Type B pancreatic cell (in vitro differentiated cells): ENCODE results near the gene DUS3L. TPM values are rescaled to one million over a fixed set of nuclear protein-coding genes. Genes with fewer than 3 reads are reported as not detected.
"Not testable (repeated sequence)": the region's sequence is repeated elsewhere in the genome, so short reads cannot be mapped to it uniquely, and the experiment has no call there.

Source experiments
- DNase-seq: peaks from one replicate; pipeline ENCODE4 v3.0.0; 2021; ENCODE audit warnings: mixed read lengths; ENCODE audit not compliant: unreplicated experiment; ENCODE audit errors: extremely low spot score
- H3K27ac Mint-ChIP-seq: 2 replicates; pipeline ENCODE4 v1.8.0; 2021; ENCODE audit warnings: mild to moderate bottlenecking, mixed read lengths
- H3K27me3 Mint-ChIP-seq: 2 replicates; pipeline ENCODE4 v1.8.0; 2021; ENCODE audit warnings: mixed read lengths
- H3K36me3 Mint-ChIP-seq: 2 replicates; pipeline ENCODE4 v1.8.0; 2021; ENCODE audit warnings: mixed read lengths
- H3K4me1 Mint-ChIP-seq: one replicate; pipeline ENCODE4 v1.8.0; 2021; ENCODE audit warnings: mixed read lengths; ENCODE audit not compliant: unreplicated experiment
- H3K4me3 Mint-ChIP-seq: 2 replicates; pipeline ENCODE4 v1.8.0; 2021; ENCODE audit warnings: mild to moderate bottlenecking, mixed read lengths
- H3K9me3 Mint-ChIP-seq: 2 replicates; pipeline ENCODE4 v1.8.0; 2021; ENCODE audit warnings: mixed read lengths
- total RNA-seq: library from RNA; stranded (reverse); gene quantifications from 2 replicates; pipeline ENCODE4 v1.2.1, GENCODE V29; 2021; ENCODE audit warnings: low replicate concordance
- TF ChIP-seq, protein P1 (sequence below): fragments of 200-600 bp; sonication (generic); conservative IDR thresholded peaks from 2 replicates; pipeline ENCODE4 v1.5.0; 2021; ENCODE audit warnings: antibody characterized with exemption, mild to moderate bottlenecking

DUS3L gene
- total RNA-seq, 1 donor from 2014 or later, result 38.6 TPM

DNA sequence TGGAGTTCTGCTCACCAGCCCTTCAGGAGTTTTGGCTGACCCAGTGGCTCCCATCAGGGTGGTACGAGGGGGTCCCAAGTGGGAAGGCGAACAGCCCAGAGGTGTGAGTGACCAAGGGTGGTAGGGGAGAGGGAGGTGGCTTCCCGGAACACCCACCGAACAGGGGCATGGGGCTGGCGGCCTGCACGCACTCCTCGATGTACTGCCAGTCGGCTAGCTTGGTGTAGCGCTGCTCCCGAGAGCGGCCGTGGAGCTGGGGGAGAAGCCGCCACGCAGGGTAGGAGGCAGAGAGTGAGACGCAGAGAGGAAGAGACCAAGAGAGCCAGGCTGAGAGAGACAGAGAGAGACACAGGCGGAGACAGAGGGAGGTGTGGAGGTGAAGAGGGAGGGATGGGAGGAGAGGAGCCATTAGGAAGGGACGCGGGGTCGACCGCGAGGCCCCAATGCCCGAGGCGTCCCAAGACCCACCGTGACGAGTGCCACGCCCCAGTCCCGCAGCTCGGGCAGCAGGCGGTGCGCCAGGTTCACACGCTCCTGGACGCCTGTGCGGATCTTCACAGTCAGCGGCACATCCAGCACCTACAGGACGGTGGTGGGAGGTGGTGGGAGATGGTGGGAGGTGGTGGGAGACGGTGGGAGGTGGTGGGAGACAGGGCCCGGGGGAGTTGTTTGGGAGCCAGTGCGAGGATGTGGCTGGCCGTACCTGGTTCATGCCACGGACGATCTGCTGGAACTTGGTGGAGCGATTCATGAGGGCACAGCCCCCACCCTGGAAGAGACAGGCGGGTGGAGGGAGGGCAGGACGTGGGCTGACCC lies 4.2 kb downstream of the DUS3L start:
- TF ChIP-seq, protein P1, sequence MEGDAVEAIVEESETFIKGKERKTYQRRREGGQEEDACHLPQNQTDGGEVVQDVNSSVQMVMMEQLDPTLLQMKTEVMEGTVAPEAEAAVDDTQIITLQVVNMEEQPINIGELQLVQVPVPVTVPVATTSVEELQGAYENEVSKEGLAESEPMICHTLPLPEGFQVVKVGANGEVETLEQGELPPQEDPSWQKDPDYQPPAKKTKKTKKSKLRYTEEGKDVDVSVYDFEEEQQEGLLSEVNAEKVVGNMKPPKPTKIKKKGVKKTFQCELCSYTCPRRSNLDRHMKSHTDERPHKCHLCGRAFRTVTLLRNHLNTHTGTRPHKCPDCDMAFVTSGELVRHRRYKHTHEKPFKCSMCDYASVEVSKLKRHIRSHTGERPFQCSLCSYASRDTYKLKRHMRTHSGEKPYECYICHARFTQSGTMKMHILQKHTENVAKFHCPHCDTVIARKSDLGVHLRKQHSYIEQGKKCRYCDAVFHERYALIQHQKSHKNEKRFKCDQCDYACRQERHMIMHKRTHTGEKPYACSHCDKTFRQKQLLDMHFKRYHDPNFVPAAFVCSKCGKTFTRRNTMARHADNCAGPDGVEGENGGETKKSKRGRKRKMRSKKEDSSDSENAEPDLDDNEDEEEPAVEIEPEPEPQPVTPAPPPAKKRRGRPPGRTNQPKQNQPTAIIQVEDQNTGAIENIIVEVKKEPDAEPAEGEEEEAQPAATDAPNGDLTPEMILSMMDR, result no peak
- Mint-ChIP-seq H3K27me3 (no peaks in the 10 kb centered on the region), H3K4me3 (no peak overlapping the region), H3K27ac (no peak overlapping the region), H3K4me1 (peaks cover 10% of the 10 kb centered on the region), H3K9me3 (peaks cover 5% of the 10 kb centered on the region), H3K36me3 (peaks cover 11% of the 10 kb centered on the region)
- DNase-seq, result no peak

DNA sequence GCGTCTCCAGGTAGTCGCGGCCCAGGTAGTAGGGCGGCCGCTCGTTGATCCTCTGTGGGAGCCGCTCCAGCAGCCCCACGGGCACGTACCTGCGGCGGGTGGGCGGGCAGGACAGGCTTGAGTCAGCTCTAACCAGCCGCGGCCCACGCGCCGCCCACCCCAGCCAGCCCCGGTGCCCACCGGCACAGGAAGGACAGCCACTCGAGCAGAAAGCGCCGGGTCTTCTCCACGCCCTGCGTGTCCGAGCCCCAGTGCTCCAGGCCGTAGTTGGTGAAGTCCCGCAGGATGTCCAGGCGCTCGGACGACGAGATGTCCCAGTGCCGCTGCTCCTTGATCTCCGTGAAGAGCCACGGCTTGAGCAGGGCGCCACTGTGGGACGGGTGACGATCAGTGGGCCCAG lies 5.5 kb downstream of the DUS3L start:
- H3K27ac Mint-ChIP-seq, result no peak overlapping the region
- no peak overlapping the region for H3K4me3 Mint-ChIP-seq
- H3K27me3 Mint-ChIP-seq, result no peaks in the 10 kb centered on the region
- DNase-seq, result no peak
- peaks cover 3% of the 10 kb centered on the region for H3K4me1 Mint-ChIP-seq
- peaks cover 4% of the 10 kb centered on the region for H3K36me3 Mint-ChIP-seq
- TF ChIP-seq, protein P1, result no peak
- no peaks in the 10 kb centered on the region for H3K9me3 Mint-ChIP-seq

DNA sequence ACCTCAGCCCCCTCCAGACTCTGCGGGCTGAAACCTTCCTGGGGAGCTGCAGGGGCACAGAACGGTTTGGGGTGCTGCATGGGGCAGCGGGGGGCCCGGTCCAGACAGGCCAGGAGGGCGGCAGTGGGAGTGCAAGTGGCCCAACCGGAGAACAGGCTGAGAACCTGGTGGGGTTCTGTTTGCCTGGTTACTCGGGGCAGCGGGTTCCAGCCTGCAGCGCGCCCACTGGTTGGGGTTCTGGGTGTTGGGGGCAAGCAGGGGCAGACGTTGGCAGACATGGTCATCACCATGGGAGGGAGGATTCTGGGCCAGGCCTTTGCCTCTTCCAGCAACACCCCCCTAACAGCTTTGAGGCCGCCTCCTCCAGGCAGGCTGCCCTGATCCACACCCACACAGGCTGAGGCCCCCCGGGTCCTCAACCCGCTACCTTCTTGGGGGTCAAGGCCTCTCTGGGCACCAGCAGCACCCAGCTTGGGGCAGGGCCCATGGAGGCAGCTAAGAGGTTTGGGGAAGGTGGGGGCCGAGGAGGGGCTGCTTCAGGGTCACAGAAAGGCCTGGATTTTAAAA lies 6.3 kb downstream of the DUS3L start, which contains the start of gene PRR22:
PRR22 (minus strand) TSS at position 166 of the 567 bp plus-strand sequence; CDS start at position 80, 86 bp downstream.
- Mint-ChIP-seq H3K36me3 (no peaks in the 10 kb centered on the region), H3K27me3 (no peaks in the 10 kb centered on the region), H3K4me1 (no peaks in the 10 kb centered on the region), H3K27ac (no peak within 1 kb of the TSS), H3K9me3 (no peaks in the 10 kb centered on the region), H3K4me3 (no peak within 1 kb of the TSS)
- TF ChIP-seq, protein P1, result no peak
- DNase-seq, result no peak

DNA sequence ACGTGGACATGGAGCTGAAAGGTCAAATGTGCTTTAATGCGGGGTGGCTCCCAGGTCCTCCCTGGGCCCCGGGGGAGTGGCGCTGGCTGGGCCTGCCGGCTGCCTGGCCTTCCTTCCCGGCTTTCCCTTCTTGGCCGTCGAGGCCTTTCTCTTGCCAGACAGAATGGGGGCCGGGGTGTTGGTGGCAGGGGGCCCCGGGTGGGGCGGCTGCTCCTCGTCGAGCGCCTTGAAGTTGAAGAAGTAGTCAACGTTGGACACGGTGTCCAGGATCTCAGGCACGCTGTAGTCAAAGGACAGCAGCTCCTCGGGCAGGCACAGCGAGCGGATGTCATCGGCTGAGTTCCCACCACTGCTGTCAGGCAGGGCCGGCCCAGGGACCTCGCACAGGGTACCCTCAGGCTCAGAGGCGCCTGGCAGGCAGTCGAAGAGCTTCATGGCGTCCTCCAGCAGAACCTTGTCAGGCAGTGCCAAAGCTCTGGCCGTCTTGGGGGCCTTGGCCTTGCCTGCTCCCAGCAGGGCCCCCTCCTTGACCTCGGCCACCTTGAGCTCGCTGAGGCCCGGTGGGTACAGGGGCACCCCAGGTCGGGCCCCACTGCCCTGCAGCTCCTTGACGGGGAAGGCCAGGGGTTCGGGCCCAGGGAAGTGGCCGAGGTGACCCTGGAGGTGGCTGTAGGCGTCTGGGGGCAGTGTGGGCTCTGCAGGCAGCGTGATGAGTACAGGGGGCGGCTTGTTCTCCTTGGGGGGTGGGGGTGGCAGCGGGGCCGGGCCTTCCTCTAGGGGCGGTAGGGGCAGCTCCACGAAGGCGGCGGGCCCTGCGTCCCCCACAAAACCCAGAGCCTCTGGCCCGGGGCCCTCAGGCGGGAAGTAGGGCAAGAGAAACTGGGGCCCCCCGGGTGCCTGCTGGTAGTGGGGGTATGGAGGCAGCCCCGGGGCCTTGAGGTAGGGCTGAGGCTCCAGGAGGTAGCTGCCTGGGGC lies 7.7 kb downstream of the DUS3L start:
- no peak overlapping the region for H3K4me3 Mint-ChIP-seq
- TF ChIP-seq, protein P1, result no peak
- H3K4me1 Mint-ChIP-seq, result no peaks in the 10 kb centered on the region
- H3K27ac Mint-ChIP-seq, result no peak overlapping the region
- no peaks in the 10 kb centered on the region for H3K27me3 Mint-ChIP-seq
- no peaks in the 10 kb centered on the region for H3K9me3 Mint-ChIP-seq
- no peak for DNase-seq
- H3K36me3 Mint-ChIP-seq, result no peaks in the 10 kb centered on the region

DNA sequence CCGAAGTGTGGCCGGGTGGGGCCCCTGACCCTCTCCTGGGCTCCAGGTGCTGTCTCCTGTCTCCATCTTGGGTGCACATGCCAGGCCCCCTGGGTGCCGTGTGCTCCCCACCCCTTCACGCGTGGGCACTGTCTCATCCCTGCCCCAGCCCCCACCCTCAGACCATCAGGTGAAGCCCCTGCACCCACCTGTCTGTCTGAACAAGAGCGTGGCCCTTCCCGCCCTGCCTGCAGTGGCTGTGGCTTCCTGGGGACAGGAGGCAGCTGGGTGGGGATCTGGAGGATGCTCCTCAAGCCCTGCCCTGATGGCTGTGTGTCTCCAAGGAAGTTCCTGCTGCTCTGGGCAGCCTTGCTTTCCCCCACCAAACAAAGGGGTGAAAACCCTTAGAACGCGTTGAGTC lies 8.6 kb downstream of the DUS3L start:
- Mint-ChIP-seq H3K9me3 (no peaks in the 10 kb centered on the region), H3K4me3 (no peak overlapping the region), H3K4me1 (no peaks in the 10 kb centered on the region), H3K27ac (no peak overlapping the region), H3K27me3 (no peaks in the 10 kb centered on the region), H3K36me3 (no peaks in the 10 kb centered on the region)
- TF ChIP-seq, protein P1, result no peak
- DNase-seq, result no peak

DNA sequence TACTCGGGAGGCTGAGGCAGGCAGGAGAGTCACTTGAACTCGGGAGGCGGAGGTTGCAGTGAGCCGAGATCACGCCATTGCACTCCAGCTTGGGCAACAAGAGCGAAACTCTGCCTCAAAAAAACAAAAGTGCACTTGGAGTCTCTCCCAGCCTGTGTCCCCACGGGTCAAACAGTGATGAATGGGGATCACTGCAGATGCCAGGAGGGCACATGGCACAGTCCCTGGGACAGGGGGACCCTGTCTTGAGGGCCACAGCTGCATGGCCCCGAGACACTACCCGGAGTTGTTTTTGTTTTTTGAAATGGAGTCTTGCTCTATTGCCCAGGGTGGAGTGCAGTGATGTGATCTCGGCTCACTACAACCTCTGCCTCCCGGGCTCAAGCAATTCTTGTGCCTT lies 10.0 kb downstream of the DUS3L start:
- not testable (repeated sequence) for H3K27ac Mint-ChIP-seq, H3K27me3 Mint-ChIP-seq, H3K9me3 Mint-ChIP-seq, H3K4me3 Mint-ChIP-seq, H3K36me3 Mint-ChIP-seq, DNase-seq, H3K4me1 Mint-ChIP-seq
